NCI-H2196 (cell line): ENCODE results near the gene TCF12.

Experiments used
- DNase-seq: peaks from one replicate; lab custom pipeline; 2025; ENCODE audit not compliant: unreplicated experiment; lab: John Stamatoyannopoulos, UW

Gene TCF12

DNA sequence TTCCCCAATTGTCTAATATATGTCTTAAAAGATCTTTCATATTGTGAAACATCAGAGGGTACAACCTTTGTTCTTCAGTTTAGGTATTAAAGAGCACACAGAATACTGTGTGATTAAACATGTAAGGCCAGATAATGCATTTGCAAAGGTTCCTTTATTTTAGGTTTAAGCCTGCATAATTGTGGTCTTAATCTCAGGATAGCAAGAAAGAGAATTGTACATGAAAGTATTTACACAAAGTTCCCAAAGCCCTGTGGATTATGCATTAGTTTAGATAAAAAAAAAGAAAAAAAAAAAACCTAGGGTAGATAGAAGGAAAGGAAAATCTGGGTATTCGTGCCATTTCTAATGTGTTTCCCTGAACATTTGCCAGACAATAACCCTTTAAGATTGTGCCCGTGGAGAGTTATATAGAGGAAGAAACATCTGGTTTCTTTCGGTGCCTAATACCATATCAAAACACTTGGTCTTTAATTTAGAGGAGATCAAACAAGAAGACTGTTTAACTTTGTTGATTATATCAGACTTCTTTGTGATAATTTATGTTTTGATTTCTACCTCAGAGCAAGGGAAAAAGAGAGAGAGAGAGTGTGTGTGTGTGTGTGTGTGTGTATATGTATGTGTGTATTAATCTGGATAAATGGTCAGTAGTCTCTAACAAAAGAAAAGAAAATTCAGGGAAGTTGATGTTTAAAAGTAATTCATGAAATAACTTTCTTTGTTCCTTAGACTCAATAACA, 318.3 kb downstream of the TCF12 start:
- DNase-seq, result no peak

DNA sequence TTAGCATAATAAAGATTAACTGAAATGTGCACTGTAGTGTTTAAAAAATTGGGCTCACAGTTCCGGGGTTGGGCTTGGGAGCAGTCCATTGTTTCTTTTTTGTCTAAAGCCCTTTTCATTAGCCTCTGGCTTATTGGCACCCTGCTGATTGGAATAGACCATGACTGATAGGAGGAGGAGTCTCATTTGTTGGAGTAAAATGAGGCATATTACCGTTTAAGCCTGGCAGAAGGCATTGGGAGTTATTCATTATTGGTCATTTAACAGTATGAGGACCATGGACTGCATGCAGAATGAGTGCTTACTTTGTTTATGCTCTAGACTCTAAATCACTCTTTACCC, 318.8 kb downstream of the TCF12 start:
- DNase-seq, result no peak

DNA sequence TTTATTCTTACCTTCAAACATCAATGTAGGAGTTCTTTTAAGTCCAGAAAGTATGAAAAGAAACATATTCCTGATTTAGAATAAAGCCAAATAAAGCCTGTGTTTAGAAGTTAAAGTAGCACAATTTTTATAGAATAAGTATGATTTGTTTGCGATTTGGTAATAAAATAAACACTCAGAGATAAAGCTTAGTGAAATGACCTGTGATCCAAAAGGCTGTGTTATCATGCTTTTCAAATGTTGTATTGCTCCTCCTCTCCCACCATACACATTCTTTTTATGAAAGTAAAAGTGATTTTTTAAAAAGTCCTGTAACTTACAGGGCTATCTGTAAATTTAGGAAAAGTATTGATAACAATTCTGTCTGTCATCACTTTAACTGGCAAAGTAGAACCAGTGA, 319.2 kb downstream of the TCF12 start:
- DNase-seq, result no peak

DNA sequence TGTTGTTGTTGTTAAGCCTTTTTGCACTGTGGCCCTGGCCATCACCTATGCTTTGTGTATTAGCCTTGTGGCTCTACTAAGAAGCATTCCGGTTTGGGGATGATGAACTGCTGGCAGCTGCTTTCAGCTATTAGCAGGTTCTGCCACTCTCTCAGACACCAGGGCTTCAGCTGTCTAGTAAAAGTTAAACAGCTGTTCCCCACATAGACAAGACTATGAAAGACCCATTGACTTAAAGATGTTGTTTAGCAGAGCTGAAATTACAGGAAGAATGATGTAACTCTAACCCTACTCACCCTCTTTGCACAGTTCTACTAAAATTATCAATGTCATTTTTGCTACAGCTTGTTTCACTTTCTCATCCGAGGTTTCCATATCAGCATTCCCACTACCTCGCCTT, 326.7 kb downstream of the TCF12 start:
- peak; percentile 9 for DNase-seq

DNA sequence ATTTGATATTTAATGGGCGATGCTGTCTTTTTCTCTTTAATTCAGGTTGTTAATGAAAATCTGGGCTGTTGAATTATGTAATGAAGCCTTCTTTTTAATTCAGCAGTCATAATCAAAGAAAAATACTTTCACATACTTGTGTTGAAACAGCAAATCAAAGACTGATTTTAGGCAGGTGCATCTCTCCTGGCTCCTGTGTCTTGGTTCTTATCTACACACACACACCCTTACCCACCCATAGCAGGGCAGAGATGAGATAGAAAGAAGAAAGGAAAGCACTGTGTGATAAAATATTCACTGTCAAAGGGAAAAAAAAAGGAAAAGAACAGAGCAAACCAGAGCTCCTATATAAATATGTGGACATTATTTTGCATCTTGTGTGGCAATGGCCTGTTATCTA, 327.3 kb downstream of the TCF12 start:
- DNase-seq, result no peak

DNA sequence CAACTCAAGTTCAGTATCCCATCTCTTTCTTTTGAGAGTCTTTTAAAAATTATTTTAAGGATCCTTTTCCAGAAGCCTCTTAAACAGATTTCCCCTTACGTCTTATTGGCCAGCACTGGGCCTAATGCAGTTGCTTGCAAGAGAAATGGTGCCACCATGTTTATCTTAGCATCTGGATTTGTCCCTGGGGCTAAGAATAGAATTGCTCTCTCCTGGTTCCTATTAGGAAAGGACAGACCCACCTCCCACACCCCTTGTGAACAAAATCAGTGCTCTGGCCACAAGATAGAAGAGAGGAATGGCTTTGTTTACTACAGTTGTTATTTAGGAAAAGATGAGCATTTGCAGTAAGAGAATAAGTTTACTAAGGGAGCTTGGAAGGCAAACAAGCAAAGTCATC, 329.6 kb downstream of the TCF12 start:
- DNase-seq, result no peak

DNA sequence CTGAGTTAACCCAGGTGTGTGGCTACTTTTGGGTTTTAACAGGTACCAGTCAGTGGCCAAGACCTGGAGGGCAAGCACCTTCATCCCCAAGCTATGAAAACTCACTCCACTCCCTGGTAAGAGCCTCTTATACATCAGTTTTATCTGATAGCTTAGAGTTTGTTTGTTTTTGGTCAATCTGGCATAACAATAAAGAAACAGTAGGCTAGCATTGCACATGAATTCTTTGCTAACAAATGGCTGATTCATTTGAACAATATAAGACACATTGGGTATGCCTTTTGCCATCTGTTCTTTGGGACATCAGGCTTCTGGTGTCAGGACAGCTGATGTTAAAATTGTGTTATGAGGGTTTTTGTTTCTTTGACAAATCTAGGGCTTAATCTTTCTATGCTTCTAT, 332.9 kb downstream of the TCF12 start:
- DNase-seq, result no peak

DNA sequence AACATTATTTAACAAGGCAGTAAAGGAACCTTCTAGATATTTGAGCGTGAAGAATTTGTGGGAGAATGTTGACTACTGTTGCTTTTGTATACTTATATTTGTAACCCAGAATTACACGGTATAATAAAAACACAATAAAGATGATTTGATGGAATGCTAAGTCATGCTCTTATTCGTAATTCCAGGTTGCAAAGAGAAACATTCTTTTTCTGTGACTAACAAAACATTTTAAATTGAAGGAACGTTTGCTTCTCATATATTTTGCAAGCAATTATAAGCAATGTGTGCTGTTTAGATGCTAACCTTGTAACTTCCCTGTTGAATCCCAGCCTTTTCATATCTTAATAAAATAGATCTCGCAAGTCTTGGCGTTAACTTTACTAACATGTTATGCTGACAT, 333.5 kb downstream of the TCF12 start:
- DNase-seq, result no peak

DNA sequence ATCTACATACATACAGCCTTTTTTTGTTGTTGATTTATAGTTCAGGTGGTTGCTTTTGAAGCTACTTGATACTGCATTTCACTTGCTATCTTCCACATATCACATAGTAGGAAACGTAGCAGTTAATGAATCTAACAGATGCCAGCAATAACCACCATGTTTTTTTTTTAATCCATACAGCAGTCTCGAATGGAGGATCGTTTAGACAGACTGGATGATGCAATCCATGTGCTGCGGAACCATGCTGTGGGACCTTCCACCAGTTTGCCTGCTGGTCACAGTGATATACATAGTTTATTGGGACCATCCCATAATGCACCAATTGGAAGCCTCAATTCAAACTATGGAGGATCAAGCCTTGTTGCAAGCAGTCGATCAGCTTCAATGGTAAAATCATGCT, 334.6 kb downstream of the TCF12 start:
- DNase-seq, result no peak

DNA sequence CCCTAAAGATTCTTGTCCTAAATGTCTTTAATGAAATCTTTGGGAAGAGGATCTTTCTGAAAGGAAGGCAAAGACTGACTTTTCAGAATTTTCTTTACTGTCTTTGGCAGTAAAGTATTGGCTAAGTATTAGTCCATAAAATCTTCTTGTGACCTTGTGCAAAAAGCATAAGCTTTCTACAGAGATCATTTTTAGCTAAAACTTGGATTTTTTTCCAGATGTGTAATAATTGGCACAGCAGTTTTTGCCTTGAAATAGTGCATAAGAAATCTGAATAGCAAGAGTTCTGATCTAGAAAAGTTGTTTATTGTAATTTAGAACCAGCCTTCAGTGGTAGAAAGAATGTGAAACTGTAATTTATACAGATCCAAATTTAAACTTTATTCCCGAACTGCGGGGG, 335.1 kb downstream of the TCF12 start:
- DNase-seq, result no peak

DNA sequence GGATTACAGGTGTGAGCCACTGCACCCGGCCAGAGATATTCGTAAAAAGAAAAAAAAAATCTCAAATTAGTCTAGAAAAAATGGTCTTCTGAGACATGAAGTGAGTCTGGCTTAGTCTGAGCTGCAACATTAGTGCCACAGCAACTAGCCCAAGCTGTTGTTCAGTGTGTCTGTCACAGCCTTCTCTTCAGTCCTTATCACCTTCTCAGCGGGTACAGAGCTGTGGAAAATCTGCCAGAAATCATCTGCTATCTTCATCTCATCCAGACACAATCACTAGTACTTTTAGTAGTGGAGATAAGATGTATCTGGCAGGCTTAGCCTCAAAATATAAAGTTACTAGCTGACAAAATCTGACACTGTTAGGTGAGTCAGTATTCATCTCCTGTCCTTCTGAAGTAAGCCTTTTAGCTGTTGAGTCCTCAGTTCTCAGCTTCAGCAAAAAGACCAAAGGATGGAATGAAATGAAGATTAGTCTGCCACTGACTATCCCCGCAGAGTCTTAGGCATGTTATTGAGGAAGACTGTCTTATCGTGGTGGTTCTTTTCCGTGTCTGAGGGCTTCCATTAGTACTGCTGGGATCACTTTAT, 337.4 kb downstream of the TCF12 start:
- no peak for DNase-seq

DNA sequence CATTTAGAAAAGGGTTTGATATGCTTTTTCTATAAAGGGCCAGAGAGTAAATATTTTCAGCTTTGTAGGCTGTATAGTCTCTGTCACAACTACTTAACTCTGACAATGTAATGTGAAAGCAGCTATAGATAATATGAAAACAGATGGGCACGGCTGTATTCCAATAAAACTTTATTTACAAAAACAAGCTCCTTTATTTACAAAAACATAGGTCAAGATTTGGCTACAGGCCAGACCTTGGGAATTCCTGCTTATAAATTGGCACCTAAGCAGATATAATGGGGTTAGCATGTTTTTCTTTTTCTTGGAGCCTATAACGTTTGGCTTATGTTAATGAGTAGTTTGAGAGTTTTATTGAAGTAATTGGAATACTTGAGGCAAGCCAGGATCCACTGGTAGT, 338.5 kb downstream of the TCF12 start:
- DNase-seq, result no peak

DNA sequence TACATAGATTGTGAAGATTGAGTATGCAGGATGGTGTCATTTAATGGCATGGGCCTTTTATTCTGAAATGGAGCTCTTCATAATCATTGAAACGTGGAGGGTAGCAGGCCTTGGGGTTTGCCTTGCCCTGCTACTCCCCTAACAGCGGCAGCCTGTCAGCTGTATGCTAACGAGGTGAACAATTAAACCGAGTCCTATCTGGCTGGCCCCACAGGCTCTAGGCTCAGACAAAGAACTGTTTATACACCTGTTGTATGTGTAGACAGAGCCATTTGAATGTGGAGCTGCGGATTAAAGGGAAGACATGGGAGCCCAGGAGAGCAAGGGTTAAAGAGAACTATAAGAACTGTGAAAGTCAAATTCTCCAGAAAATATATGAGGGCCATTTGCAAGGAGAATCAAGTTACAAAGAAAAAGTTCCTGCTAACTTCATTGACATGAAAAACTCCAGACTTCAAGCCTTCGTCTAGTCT, 341.2 kb downstream of the TCF12 start:
- DNase-seq, result peak; percentile 78

DNA sequence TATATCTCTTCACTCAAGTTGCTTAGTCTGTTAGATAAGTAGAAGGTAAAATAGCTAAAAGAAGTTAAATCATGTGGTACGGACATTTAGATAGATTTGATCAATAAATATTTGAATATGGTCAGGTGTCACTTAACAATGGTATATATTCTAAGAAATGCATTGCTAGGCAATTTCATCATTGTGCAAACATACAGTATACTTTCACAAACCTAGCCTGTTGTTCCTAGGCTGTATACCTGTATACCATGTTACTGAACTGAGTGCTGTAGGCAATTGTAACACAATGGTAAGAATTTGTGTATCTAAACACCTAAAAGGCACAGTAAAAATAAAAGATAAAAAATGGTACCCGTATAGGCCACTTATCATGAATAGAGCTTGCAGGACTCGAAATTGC, 345.1 kb downstream of the TCF12 start:
- DNase-seq, result no peak

DNA sequence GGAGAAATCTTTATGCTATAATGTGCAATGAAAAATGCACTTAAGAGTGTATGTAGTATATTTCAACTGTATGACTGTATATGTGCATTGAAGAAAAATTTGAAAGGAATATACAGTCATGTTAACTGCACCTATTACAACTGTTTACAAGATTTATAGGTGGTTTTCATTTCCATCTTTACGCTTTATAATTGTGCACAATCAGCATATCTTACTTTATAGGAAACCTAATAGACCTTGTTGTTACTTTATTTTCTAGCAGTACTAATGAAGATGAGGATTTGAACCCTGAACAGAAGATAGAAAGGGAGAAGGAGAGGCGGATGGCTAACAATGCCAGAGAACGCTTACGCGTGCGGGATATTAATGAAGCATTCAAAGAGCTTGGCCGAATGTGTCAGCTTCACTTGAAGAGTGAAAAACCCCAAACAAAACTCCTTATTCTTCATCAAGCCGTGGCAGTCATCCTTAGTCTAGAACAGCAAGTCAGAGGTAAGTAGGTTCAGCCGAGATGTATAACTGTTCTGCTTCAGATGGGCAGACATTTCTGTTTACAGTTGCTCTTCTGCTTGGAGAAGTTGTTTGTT, 354.4 kb downstream of the TCF12 start:
- DNase-seq, result no peak

DNA sequence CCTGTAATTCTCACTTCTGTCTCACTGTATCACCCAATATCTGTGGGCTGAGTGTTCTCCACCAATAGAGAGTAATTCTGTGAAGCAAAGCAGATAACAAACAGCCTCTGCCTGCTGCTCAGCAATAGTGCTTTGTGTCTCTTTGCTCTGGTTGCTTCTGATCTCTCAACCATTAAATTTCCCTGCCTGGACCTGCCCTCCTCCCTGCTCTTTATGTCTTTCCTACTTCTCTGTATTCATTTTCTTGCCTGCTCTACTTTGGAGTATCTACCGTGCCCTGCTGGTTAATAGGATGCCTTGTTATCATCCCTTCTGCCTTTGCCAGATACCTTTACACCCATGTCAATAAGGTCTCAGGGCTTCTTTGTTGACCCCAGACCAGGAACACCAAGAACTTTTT, 355.0 kb downstream of the TCF12 start:
- DNase-seq, result no peak

DNA sequence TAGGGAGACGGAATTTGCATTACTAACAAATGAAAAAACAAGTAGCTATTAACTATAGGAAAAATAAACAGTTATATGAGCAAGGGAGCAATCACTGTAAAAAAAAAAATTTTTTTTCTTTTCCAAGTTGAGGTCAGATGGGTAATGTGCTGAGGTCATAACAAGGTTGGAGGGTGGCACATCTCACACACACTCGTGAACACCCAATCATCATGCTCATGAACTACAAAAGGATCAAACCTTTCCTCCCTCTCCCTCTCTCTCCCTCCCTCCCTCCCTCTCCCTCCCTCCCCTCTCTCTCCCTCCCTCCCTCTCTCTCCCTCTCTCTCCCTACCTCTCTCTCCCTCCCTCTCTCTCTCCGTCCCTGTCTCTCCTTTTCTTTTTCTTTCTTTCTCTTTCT, 360.0 kb downstream of the TCF12 start:
- no peak for DNase-seq

DNA sequence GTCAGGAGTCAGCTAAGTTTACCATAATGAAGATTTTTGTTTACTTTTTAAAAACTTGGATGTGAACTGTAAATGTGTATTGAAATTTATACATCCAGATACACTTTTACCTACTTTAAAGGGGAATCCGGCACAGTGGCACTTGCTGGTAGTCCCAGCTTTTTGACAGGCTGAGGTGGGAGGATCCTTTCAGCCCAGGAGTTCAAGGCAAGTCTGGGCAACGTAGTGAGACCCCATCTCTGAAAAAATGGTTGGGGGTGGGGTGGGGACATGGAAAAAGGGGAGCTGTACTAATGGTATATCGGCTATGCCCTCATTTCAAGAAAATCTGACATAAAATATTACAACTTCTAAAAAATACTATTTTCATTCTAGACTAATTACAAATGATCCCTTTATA, 362.0 kb downstream of the TCF12 start:
- DNase-seq, result no peak

DNA sequence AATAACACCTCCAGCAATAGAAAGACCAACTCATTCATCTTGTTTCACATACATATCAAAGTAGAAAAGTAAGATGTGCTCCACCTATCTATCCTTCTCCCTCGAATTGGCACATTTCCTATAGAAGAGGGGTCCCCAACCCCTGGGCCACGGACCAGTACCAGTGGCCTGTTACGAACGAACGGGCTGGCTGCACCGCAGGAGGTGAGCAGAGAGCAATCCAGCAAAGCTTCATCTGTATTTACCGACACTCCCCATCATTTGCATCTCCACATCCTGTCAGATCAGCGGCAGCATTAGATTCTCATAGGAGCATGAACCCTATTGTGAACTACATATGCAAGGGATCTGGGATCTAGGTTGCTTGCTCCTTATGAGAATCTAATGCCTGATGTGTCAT, 362.9 kb downstream of the TCF12 start:
- DNase-seq, result no peak

DNA sequence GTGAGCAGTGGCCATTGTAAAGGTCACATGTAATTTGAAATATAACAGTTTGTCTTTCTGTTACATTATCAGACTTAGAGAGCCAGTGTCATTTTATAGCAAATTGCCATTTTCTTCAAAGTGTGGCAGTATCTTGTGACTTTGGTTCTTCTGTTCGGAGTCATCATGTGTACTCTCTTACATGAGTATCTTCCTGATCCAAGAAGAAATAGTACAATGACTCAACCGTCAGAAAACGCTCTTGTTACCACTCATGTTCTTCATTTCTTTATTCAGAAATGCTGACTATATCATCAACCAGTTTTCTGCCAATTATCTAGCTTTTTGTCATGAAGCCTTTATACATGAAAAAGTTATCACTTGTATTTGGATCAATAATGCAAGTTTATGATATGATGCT, 364.2 kb downstream of the TCF12 start:
- DNase-seq, result no peak

DNA sequence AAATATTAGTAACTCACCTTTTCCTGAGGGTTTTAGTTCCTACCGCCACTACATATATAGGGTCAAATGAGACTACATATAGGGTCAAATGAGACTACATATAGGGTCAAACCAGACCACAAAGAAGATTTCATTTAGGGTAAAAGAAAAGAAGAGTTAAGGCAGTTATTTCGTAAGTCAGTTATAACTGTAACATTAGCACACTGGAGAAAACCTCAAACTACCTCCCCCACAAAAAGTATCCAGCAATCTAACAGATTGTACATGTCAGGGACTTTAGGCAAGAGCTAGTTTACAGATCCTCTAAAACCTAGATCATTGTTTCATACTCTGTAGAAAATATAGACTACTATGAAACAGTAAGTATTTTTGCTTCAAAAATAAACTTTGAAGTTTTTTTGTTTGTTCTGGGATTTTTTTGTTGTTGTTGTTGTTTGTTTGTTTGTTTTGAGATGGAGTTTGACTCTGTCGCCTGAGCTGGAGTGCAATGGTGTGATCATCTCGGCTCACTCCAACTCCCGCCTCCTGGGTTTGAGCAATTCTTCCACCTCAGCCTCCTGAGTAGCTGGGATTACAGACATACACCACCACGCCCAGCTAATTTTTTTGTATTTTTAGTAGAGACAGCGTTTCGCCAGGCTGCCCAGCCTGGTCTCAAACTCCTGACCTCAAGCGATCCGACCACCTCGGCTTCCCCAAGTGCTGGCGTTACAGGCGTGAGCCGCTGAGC, 365.5 kb downstream of the TCF12 start:
- no peak for DNase-seq

DNA sequence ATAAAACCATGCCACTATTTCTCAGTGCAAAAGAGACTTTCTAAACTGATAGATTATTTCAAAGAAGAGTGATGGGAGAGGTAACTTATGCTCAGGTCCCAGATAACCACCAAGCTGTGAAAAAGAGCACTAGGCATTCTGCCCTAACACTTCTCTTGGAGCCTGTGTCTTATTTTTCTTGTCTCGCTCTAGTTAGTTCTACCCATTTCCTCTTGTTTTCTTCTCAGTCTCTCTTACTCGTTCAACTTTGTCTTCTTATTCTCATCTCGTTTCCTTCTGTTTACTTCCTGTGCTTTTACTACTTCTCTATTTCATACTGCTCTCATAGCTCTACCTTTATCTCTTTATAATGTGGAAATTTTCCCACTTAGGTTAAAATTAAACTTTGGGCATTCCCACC, 366.1 kb downstream of the TCF12 start:
- no peak for DNase-seq
